Kidney (tissue), 14 donors: ENCODE results near the gene MORN1. TPM values are rescaled to one million over a fixed set of nuclear protein-coding genes. Genes with fewer than 3 reads are reported as not detected.

ENCODE experiments used
- DNase-seq, 5 donors: peaks; one replicate each; pipeline ENCODE4 v3.0.0-alpha.2; 2013 to 2020
- FAIRE-seq: peaks from 2 replicates; lab custom pipeline; 2012; peaks lifted over from hg19 to GRCh38; lab: Jason Lieb, UNC
- H3K27ac ChIP-seq, 2 donors: one replicate each; pipeline ENCODE4 v1.7.0; 2013; ENCODE audit warnings: low read depth in 2 of 2, low read length in 2 of 2, inconsistent platforms in 1 of 2
- H3K27me3 ChIP-seq: one replicate; pipeline ENCODE4 v1.7.1; 2013; ENCODE audit warnings: low read length, inconsistent platforms; ENCODE audit not compliant: control insufficient read depth, insufficient read depth
- H3K36me3 ChIP-seq, 3 donors: one replicate each; pipeline versions ENCODE4 v1.7.0 to v1.7.1; 2013; ENCODE audit warnings: low read length in 3 of 3, control low read depth in 1 of 3, inconsistent platforms in 1 of 3; ENCODE audit not compliant: insufficient read depth in 3 of 3, control insufficient read depth in 2 of 3
- H3K4me1 ChIP-seq, 3 donors: one replicate each; pipeline versions ENCODE4 v1.7.0 to v1.7.1; 2013; ENCODE audit warnings: low read length in 3 of 3, inconsistent platforms in 1 of 3, low read depth in 1 of 3; ENCODE audit not compliant: control insufficient read depth in 2 of 3, insufficient read depth in 2 of 3
- H3K4me3 ChIP-seq, 3 donors: one replicate each; pipeline versions ENCODE4 v1.7.0 to v1.8.1; 2013; ENCODE audit warnings: low read length in 3 of 3, control low read depth in 1 of 3, inconsistent platforms in 1 of 3
- H3K9ac ChIP-seq, 3 donors: one replicate each; pipeline versions ENCODE4 v1.7.0 to v1.7.1; 2013; ENCODE audit warnings: low read length in 3 of 3, control low read depth in 1 of 3, inconsistent platforms in 1 of 3
- H3K9me3 ChIP-seq, 3 donors: one replicate each; pipeline versions ENCODE4 v1.7.0 to v1.7.1; 2013; ENCODE audit warnings: low read length in 3 of 3, control low read depth in 1 of 3, inconsistent platforms in 1 of 3; ENCODE audit not compliant: control insufficient read depth in 2 of 3, insufficient read depth in 1 of 3
- CTCF ChIP-seq: IDR thresholded peaks from 3 replicates; pipeline ENCODE4 v1.5.1; 2012; ENCODE audit warnings: mild to moderate bottlenecking, moderate library complexity, borderline replicate concordance; ENCODE audit not compliant: insufficient read depth; ENCODE audit errors: extremely low read depth
- intact Hi-C: fragments of 100-400 bp; cut with DNase I; formaldehyde crosslinking; loops from one replicate; pipeline ENCODE4 v1.11.1; 2022
- polyA plus RNA-seq: library from polyadenylated mRNA; stranded (reverse); fragments of 350-450 nt; fragmentation: Illumina TruSeq; extraction: RNeasy Lipid Tissue Mini Kit (QIAGEN cat#74804); gene quantifications from one replicate; pipeline ENCODE4 v1.2.3, GENCODE V29; 2014; ENCODE audit warnings: low read depth, low replicate concordance; ENCODE audit not compliant: insufficient read depth
- total RNA-seq: library from RNA; stranded (reverse); fragmentation: NEBNext Ultra II Directional; extraction: Animal tissue kit (Norgen Biotek cat#: 25700); gene quantifications from one replicate; pipeline ENCODE4 v1.2.1, GENCODE V29; 2021
- donor health status: control.
- donor health status: control.
- donor health status: control.
- donor health status: control.
- donor health status: control.
- donor health status: DM: yes; HTN: yes; CAD: no.
- donor health status: Normal renal cell carcinoma (clear cell type).

MORN1 gene
- total and polyA plus RNA-seq, 2 donors from 2014 or later: 9.0 to 24.7 TPM

DNA sequence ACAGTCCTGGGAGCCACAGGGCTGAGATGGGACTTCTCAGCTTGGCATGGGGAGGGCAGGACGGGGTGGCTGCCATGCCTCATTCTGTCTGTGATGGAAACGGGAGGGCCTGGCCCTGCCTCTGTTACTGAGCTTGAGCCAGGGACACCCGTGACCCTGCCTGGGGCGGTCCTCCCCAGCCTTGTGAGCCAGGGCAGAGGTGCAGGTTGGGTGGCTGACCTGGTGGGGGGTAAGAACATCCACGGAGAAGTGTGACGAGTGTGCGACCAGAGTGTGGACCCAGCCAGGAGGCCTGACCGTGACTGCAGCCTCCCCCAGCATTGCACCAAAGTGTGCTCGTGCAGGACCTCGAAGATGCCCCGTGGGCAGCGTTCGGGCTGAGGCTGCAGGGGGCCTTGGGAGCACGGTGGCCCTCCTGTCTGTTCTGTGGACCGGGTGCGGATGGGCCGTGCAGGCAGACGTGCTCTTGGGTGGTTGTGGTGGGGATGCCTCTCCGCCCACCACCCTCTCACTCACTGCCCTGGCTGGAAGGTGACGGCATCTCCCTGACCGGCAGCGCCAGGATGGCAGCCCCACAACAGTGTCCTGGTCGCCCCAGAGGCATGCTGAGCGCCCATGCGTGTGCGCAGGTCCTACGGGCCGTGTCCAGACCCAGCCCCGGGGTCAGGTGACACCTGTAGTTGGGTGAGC is 117.8 kb downstream of the MORN1 start:
- no peak for TF ChIP-seq CTCF
- H3K27me3 ChIP-seq: no peaks in the 10 kb centered on the region
- FAIRE-seq (no peak), DNase-seq (peak in 2 of 5 donors; percentile 43 to 75)
- no peak overlapping the region for H3K4me3 ChIP-seq
- intact Hi-C loops: no loop called here
- no peak overlapping the region for H3K9ac ChIP-seq
- peak overlapping the region in 1 of 2 donors; percentile 22 for H3K27ac ChIP-seq
- peaks cover 0 to 71% (median 68%) of the 10 kb centered on the region in 3 donors for H3K4me1 ChIP-seq
- peaks cover 0 to 2% (median 0%) of the 10 kb centered on the region in 3 donors for H3K9me3 ChIP-seq
- peaks cover 0 to 4% (median 3%) of the 10 kb centered on the region in 3 donors for H3K36me3 ChIP-seq

DNA sequence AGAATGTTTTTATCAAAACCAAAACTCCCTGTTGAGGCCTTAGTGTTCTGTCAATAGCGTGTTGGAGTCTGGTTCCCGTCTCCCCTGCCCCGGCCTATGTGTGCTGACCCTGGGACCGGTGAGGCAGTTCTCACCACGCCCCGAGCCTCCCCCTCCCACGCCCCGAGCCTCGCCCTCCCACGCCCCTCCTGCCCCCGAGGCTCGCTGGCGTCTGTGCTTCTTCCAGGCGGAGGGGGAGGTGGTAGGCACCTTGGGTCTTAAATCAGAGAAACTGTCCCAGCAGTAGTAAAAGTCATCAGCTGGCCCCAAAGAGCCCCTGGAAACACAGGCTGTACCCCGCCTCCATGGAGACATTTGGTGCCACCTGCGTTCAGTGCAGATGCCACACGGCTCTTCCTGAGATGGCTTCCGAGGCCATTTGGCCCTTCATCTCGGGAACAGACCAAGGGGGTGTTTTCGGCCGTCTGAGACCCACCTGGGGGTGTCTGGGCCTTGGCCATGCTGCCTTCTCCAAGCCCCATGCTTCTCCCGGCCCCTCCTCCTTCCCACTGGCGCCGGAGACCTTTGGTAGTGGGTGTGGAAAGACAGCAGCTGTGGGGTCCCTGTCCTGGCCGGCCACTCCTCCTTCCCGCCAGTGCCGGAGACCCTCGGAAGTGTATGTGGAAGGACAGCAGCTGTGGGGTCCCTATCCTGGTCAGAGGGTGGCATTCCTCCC is 118.5 kb downstream of the MORN1 start:
- Histone ChIP-seq H3K36me3 (peaks cover 0 to 4% (median 3%) of the 10 kb centered on the region in 3 donors), H3K4me3 (no peak overlapping the region), H3K27me3 (no peaks in the 10 kb centered on the region), H3K27ac (peak overlapping the region in 1 of 2 donors; percentile 34), H3K4me1 (peaks cover 0 to 72% (median 64%) of the 10 kb centered on the region in 3 donors), H3K9ac (no peak overlapping the region), H3K9me3 (peaks cover 0 to 2% (median 0%) of the 10 kb centered on the region in 3 donors)
- DNase-seq: peak in 3 of 5 donors; percentile 20 to 73 (median 68)
- intact Hi-C loops: no loop called here
- TF ChIP-seq CTCF: no peak
- no peak for FAIRE-seq

GRCh38 chr1:2271841-2272655 is 119.3 kb downstream of the MORN1 start:
- no peak overlapping the region for H3K9ac ChIP-seq
- TF ChIP-seq CTCF: no peak
- H3K4me3 ChIP-seq: no peak overlapping the region
- no peaks in the 10 kb centered on the region for H3K9me3 ChIP-seq
- intact Hi-C loops: no loop called here
- H3K27me3 ChIP-seq: no peaks in the 10 kb centered on the region
- H3K36me3 ChIP-seq: no peaks in the 10 kb centered on the region
- H3K4me1 ChIP-seq: peaks cover 0 to 72% (median 63%) of the 10 kb centered on the region in 3 donors
- no peak overlapping the region for H3K27ac ChIP-seq
- FAIRE-seq (no peak), DNase-seq (peak in 2 of 5 donors; percentile 63 to 74)

Other genes starting within 250 kb of the MORN1 start
- 69.0 TPM for gene FAAP20, start 196.8 kb downstream of the MORN1 start, total RNA-seq
- gene FAAP20, start 196.8 kb downstream of the MORN1 start, polyA plus RNA-seq: 109 TPM
- 78.6 TPM for gene SKI, start 163.2 kb downstream of the MORN1 start, total RNA-seq
- 9.2 TPM for gene SKI, start 163.2 kb downstream of the MORN1 start, polyA plus RNA-seq
- gene RER1, start 287 bp upstream of the MORN1 start, total RNA-seq: 162 TPM
- 158 TPM for gene RER1, start 287 bp upstream of the MORN1 start, polyA plus RNA-seq
- gene PEX10, start 21.0 kb upstream of the MORN1 start, total RNA-seq: 25.6 TPM
- 26.8 TPM for gene PEX10, start 21.0 kb upstream of the MORN1 start, polyA plus RNA-seq
- gene PLCH2, start 84.7 kb upstream of the MORN1 start, total RNA-seq: 8.7 TPM
- 7.4 TPM for gene PLCH2, start 84.7 kb upstream of the MORN1 start, polyA plus RNA-seq
- 33.7 TPM for gene PANK4, start 135.0 kb upstream of the MORN1 start, total RNA-seq
- gene PANK4, start 135.0 kb upstream of the MORN1 start, polyA plus RNA-seq: 13.3 TPM
- 0.44 TPM for gene HES5, start 138.7 kb upstream of the MORN1 start, total RNA-seq
- gene HES5, start 138.7 kb upstream of the MORN1 start, polyA plus RNA-seq: not detected
- 95.0 TPM for gene TNFRSF14, start 164.8 kb upstream of the MORN1 start, total RNA-seq
- gene TNFRSF14, start 164.8 kb upstream of the MORN1 start, polyA plus RNA-seq: 99.1 TPM
- gene PRXL2B, start 195.2 kb upstream of the MORN1 start, total RNA-seq: 39.5 TPM
- gene PRXL2B, start 195.2 kb upstream of the MORN1 start, polyA plus RNA-seq: 25.6 TPM
- gene MMEL1, start 241.5 kb upstream of the MORN1 start, total RNA-seq: 4.0 TPM
- gene MMEL1, start 241.5 kb upstream of the MORN1 start, polyA plus RNA-seq: 8.5 TPM